Neural cell (in vitro differentiated cells): Measurements from ENCODE around the gene ZNF668. TPM values are rescaled to one million over a fixed set of nuclear protein-coding genes. Genes with fewer than 3 reads are reported as not detected.

ENCODE experiments used
- H2AFZ ChIP-seq: fragments of 200-600, 300-800 bp; sonication (generic), shearing (Covaris generic); 2 replicates; pipeline ENCODE4 v1.6.0; 2014; ENCODE audit warnings: low read depth, mild to moderate bottlenecking, antibody characterized with exemption, low read length, moderate library complexity
- H3F3A ChIP-seq: fragments of 200-600 bp; shearing (Covaris generic); 2 replicates; pipeline ENCODE4 v1.6.1; 2016; ENCODE audit warnings: mild to moderate bottlenecking, moderate library complexity, mixed read lengths, antibody characterized with exemption, low read length; ENCODE audit not compliant: insufficient read depth, poor library complexity, severe bottlenecking
- H3K27ac ChIP-seq: fragments of 200-600, 300-800 bp; sonication (generic), shearing (Covaris generic); 2 replicates; pipeline ENCODE4 v1.5.1; 2014; ENCODE audit warnings: mild to moderate bottlenecking, low read length, moderate library complexity
- H3K27me3 ChIP-seq: fragments of 300-800, 200-600 bp; sonication (generic), shearing (Covaris generic); 2 replicates; pipeline ENCODE4 v1.6.0; 2014; ENCODE audit warnings: mild to moderate bottlenecking, low read depth, low read length, moderate library complexity; ENCODE audit not compliant: insufficient read depth
- H3K36me3 ChIP-seq: fragments of 300-800, 200-600 bp; sonication (generic), shearing (Covaris generic); 2 replicates; pipeline ENCODE4 v1.5.1; 2014; ENCODE audit warnings: mild to moderate bottlenecking, antibody characterized with exemption, low read length, moderate library complexity; ENCODE audit not compliant: insufficient read depth
- H3K4me2 ChIP-seq: fragments of 300-800, 200-600 bp; sonication (generic), shearing (Covaris generic); 2 replicates; pipeline ENCODE4 v1.6.0; 2014; ENCODE audit warnings: mild to moderate bottlenecking, low read length
- H3K4me3 ChIP-seq: fragments of 300-800, 200-600 bp; sonication (generic), shearing (Covaris generic); 2 replicates; pipeline ENCODE4 v1.5.1; 2014; ENCODE audit warnings: mild to moderate bottlenecking, low read length, moderate library complexity
- H3K79me2 ChIP-seq: fragments of 200-600 bp; shearing (Covaris generic); replicated peaks from 2 replicates; pipeline ENCODE4 v1.6.0; 2014; ENCODE audit warnings: mild to moderate bottlenecking, low read length, moderate library complexity; ENCODE audit not compliant: insufficient read depth
- H3K9ac ChIP-seq: fragments of 300-800, 200-600 bp; sonication (generic), shearing (Covaris generic); 2 replicates; pipeline ENCODE4 v1.6.1; 2016; ENCODE audit warnings: mild to moderate bottlenecking, low read length, mixed read lengths
- H3K9me2 ChIP-seq: fragments of 200-600 bp; shearing (Covaris generic); 2 replicates; pipeline ENCODE4 v1.6.1; 2016; ENCODE audit warnings: mild to moderate bottlenecking, low read length, mixed read lengths; ENCODE audit not compliant: insufficient read depth
- H3K9me3 ChIP-seq: fragments of 200-600, 300-800 bp; sonication (generic), shearing (Covaris generic); 2 replicates; pipeline ENCODE4 v1.6.1; 2016; ENCODE audit warnings: mild to moderate bottlenecking, mixed run types, low read length, moderate library complexity, mixed read lengths
- H4K20me1 ChIP-seq: fragments of 200-600 bp; shearing (Covaris generic); 2 replicates; pipeline ENCODE4 v1.6.1; 2016; ENCODE audit warnings: mild to moderate bottlenecking, mixed run types; ENCODE audit not compliant: insufficient read depth
- CTCF ChIP-seq: fragments of 450-650 bp; IDR thresholded peaks from 2 replicates; pipeline ENCODE4 v1.5.1; 2014; ENCODE audit warnings: antibody characterized with exemption, mild to moderate bottlenecking, moderate library complexity; ENCODE audit not compliant: poor library complexity, severe bottlenecking
- EP300 ChIP-seq: fragments of 450-650 bp; conservative IDR thresholded peaks from 2 replicates; pipeline ENCODE4 v1.6.1; 2014; ENCODE audit warnings: antibody characterized with exemption, mild to moderate bottlenecking, moderate library complexity; ENCODE audit not compliant: poor library complexity, severe bottlenecking
- EZH2 ChIP-seq: fragments of 200-600, 300-800 bp; shearing (Covaris generic), sonication (generic); IDR thresholded peaks from 2 replicates; pipeline ENCODE4 v1.6.1; 2014; ENCODE audit warnings: antibody characterized with exemption, low read length, borderline replicate concordance, mild to moderate bottlenecking; ENCODE audit not compliant: insufficient read depth, poor library complexity, severe bottlenecking
- MXI1 ChIP-seq: fragments of 450-650 bp; conservative IDR thresholded peaks from 2 replicates; pipeline ENCODE4 v1.6.1; 2014; ENCODE audit warnings: antibody characterized with exemption, mild to moderate bottlenecking; ENCODE audit not compliant: poor library complexity, severe bottlenecking
- POLR2AphosphoS5 ChIP-seq: IDR thresholded peaks from 2 replicates; pipeline ENCODE4 v1.6.1; 2012
- RAD21 ChIP-seq: fragments of 450-650 bp; conservative IDR thresholded peaks from 2 replicates; pipeline ENCODE4 v1.6.1; 2014; ENCODE audit warnings: antibody characterized with exemption, mild to moderate bottlenecking, moderate library complexity
- REST ChIP-seq: IDR thresholded peaks from 2 replicates; pipeline ENCODE4 v1.6.1; 2012; ENCODE audit warnings: borderline replicate concordance
- SMC3 ChIP-seq: fragments of 450-650 bp; conservative IDR thresholded peaks from 2 replicates; pipeline ENCODE4 v1.6.1; 2014; ENCODE audit warnings: antibody characterized with exemption, mild to moderate bottlenecking, moderate library complexity; ENCODE audit not compliant: poor library complexity
- TAF1 ChIP-seq: IDR thresholded peaks from 2 replicates; pipeline ENCODE4 v1.6.1; 2012; ENCODE audit warnings: low read depth
- polyA plus RNA-seq: library from polyadenylated mRNA; depleted of rRNA; stranded (reverse); fragments of >200 nt; gene quantifications from 2 replicates; pipeline ENCODE4 v1.2.3, GENCODE V29; 2014

ZNF668 gene
- polyA plus RNA-seq, 1 donor from 2014 or later: 17.8 TPM

DNA sequence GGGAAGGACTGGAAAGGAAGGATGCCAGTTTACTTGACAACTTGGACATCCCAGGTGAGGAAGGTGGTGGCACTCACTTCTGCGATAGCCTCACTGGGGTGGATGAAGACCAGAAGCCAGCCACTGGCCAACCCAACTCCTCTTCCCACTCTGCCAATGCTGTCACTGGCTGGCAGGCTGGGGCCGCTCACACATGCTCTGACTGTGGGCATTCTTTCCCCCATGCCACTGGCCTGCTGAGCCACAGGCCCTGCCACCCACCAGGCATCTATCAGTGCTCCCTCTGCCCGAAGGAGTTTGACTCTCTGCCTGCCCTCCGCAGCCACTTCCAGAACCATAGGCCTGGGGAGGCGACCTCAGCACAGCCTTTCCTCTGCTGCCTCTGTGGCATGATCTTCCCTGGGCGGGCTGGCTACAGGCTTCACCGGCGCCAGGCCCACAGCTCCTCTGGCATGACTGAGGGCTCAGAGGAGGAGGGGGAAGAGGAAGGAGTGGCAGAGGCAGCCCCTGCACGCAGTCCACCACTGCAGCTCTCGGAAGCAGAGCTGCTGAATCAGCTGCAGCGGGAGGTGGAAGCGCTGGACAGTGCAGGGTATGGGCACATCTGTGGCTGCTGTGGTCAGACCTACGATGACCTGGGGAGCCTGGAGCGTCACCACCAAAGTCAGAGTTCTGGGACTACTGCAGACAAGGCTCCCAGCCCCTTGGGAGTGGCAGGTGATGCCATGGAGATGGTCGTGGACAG is 4.7 kb upstream of the ZNF668 start:
- H2AFZ ChIP-seq: no peak overlapping the region
- no peaks in the 10 kb centered on the region for H3K27me3 ChIP-seq
- H3K79me2 ChIP-seq: peaks cover 19% of the 10 kb centered on the region
- H3K9me3 ChIP-seq: no peaks in the 10 kb centered on the region
- TF ChIP-seq EZH2: no peak
- no peak for TF ChIP-seq RAD21
- TF ChIP-seq SMC3: no peak
- no peak for TF ChIP-seq TAF1
- no peak for TF ChIP-seq REST
- TF ChIP-seq CTCF: no peak
- no peak for TF ChIP-seq MXI1
- no peak for TF ChIP-seq EP300
- no peak for TF ChIP-seq POLR2AphosphoS5
- H3K4me3 ChIP-seq: no peak overlapping the region
- H3K36me3 ChIP-seq: peaks cover 11% of the 10 kb centered on the region
- no peak overlapping the region for H3K4me2 ChIP-seq
- no peaks in the 10 kb centered on the region for H4K20me1 ChIP-seq
- H3F3A ChIP-seq: no peaks in the 10 kb centered on the region
- H3K27ac ChIP-seq: no peak overlapping the region
- no peak overlapping the region for H3K9ac ChIP-seq
- H3K9me2 ChIP-seq: no peaks in the 10 kb centered on the region

GRCh38 chr16:31077592-31078396 is 3.8 kb upstream of the ZNF668 start:
- Histone ChIP-seq H3K4me2 (no peak overlapping the region), H3K36me3 (peaks cover 11% of the 10 kb centered on the region), H3K27me3 (no peaks in the 10 kb centered on the region), H3K27ac (no peak overlapping the region), H2AFZ (no peak overlapping the region), H3K79me2 (peaks cover 22% of the 10 kb centered on the region), H3K9me2 (no peaks in the 10 kb centered on the region), H3K9ac (no peak overlapping the region), H3K9me3 (no peaks in the 10 kb centered on the region), H4K20me1 (no peaks in the 10 kb centered on the region), H3K4me3 (no peak overlapping the region), H3F3A (no peaks in the 10 kb centered on the region)
- TF ChIP-seq REST (no peak), TAF1 (no peak), MXI1 (no peak), POLR2AphosphoS5 (no peak), CTCF (no peak), RAD21 (no peak), EP300 (no peak), SMC3 (no peak), EZH2 (no peak)
